OCI-LY3 (cell line): ENCODE data around the gene SCIN.
"Not testable (repeated sequence)": the region's sequence is repeated elsewhere in the genome, so short reads cannot be mapped to it uniquely, and the experiment has no call there.

ENCODE experiments used
- H2AFZ ChIP-seq: fragments of 200-600, 300-600 bp; shearing (Covaris generic); 2 replicates; pipeline ENCODE4 v1.6.0; 2014; ENCODE audit warnings: antibody characterized with exemption, low read depth, low read length
- H3K27ac ChIP-seq: fragments of 200-600, 300-600 bp; sonication (generic); 2 replicates; pipeline ENCODE4 v1.5.1; 2014; ENCODE audit warnings: mild to moderate bottlenecking, low read length, moderate library complexity, mixed read lengths
- H3K27me3 ChIP-seq: fragments of 200-600, 300-600 bp; sonication (generic); 2 replicates; pipeline ENCODE4 v1.6.1; 2014; ENCODE audit warnings: low read depth, low read length, mixed read lengths
- H3K36me3 ChIP-seq: fragments of 200-600, 300-600 bp; sonication (generic); replicated peaks from 2 replicates; pipeline ENCODE3; 2014; ENCODE audit warnings: low read depth, low read length, mixed read lengths
- H3K4me1 ChIP-seq: fragments of 300-600, 200-600 bp; sonication (generic); 2 replicates; pipeline ENCODE4 v1.6.1; 2014; ENCODE audit warnings: low read length, mixed read lengths
- H3K4me2 ChIP-seq: fragments of 200-600, 300-600 bp; sonication (generic); 2 replicates; pipeline ENCODE4 v1.6.1; 2014; ENCODE audit warnings: low read length, mixed read lengths
- H3K4me3 ChIP-seq: fragments of 300-600, 200-600 bp; sonication (generic); 2 replicates; pipeline ENCODE4 v1.5.1; 2014; ENCODE audit warnings: antibody characterized with exemption, mild to moderate bottlenecking, low read length, moderate library complexity
- H3K79me2 ChIP-seq: fragments of 300-600, 200-600 bp; shearing (Covaris generic); 2 replicates; pipeline ENCODE4 v1.6.1; 2014; ENCODE audit warnings: mild to moderate bottlenecking, low read length, mixed read lengths
- H3K9ac ChIP-seq: fragments of 300-600, 200-600 bp; shearing (Covaris generic); 2 replicates; pipeline ENCODE4 v1.6.0; 2014; ENCODE audit warnings: mild to moderate bottlenecking, low read length, moderate library complexity
- H3K9me3 ChIP-seq: fragments of 200-600, 300-600 bp; shearing (Covaris generic); 2 replicates; pipeline ENCODE4 v1.6.1; 2014; ENCODE audit warnings: low read length, mixed read lengths; ENCODE audit not compliant: insufficient read depth
- H4K20me1 ChIP-seq: fragments of 200-600, 300-600 bp; sonication (generic); 2 replicates; pipeline ENCODE4 v1.6.1; 2016; ENCODE audit warnings: low read length, mixed read lengths; ENCODE audit not compliant: insufficient read depth
- CTCF ChIP-seq: fragments of 200-600, 300-600 bp; sonication (generic); IDR thresholded peaks from 2 replicates; pipeline ENCODE4 v1.5.1; 2014; ENCODE audit warnings: antibody characterized with exemption, low read length, low read depth
- EZH2phosphoT487 ChIP-seq: fragments of 200-600 bp; shearing (Covaris generic); IDR thresholded peaks from 2 replicates; pipeline ENCODE4 v1.6.1; 2018; ENCODE audit warnings: antibody characterized with exemption, mixed run types, low read depth

Gene SCIN

GRCh38 chr7:12689451-12689850, 118.9 kb downstream of the SCIN start:
- H3K27ac ChIP-seq, result no peak overlapping the region
- no peaks in the 10 kb centered on the region for H3K27me3 ChIP-seq
- no peak overlapping the region for H3K4me2 ChIP-seq
- H3K9me3 ChIP-seq, result no peaks in the 10 kb centered on the region
- H4K20me1 ChIP-seq, result no peaks in the 10 kb centered on the region
- no peak overlapping the region for H2AFZ ChIP-seq
- H3K4me1 ChIP-seq, result peaks cover 4% of the 10 kb centered on the region; the same call in 1 of the 2 replicates
- no peaks in the 10 kb centered on the region for H3K79me2 ChIP-seq
- TF ChIP-seq EZH2phosphoT487 (no peak), CTCF (no peak)
- H3K9ac ChIP-seq, result no peak overlapping the region
- no peaks in the 10 kb centered on the region for H3K36me3 ChIP-seq
- H3K4me3 ChIP-seq, result no peak overlapping the region

- Histone ChIP-seq H3K36me3 (no peaks in the 10 kb centered on the region), H3K4me1 (no peaks in the 10 kb centered on the region), H3K27ac (no peak overlapping the region), H4K20me1 (no peaks in the 10 kb centered on the region), H3K9me3 (no peaks in the 10 kb centered on the region), H2AFZ (no peak overlapping the region), H3K9ac (no peak overlapping the region), H3K4me3 (no peak overlapping the region), H3K79me2 (no peaks in the 10 kb centered on the region), H3K27me3 (no peaks in the 10 kb centered on the region), H3K4me2 (no peak overlapping the region)
- TF ChIP-seq CTCF, result no peak
- no peak for TF ChIP-seq EZH2phosphoT487
Measured at GRCh38 chr7:12690041-12690878, 119.7 kb downstream of the SCIN start.

- H3K4me1 ChIP-seq, H3K9ac ChIP-seq, H3K27ac ChIP-seq, H3K9me3 ChIP-seq, H3K27me3 ChIP-seq, H3K79me2 ChIP-seq, H3K4me3 ChIP-seq, H3K4me2 ChIP-seq, H2AFZ ChIP-seq, H3K36me3 ChIP-seq, H4K20me1 ChIP-seq: not testable (repeated sequence)
Measured at GRCh38 chr7:12691388-12691787, 120.9 kb downstream of the SCIN start.

GRCh38 chr7:12692035-12692434, 121.5 kb downstream of the SCIN start:
- Histone ChIP-seq H4K20me1 (no peaks in the 10 kb centered on the region), H3K9me3 (no peaks in the 10 kb centered on the region), H3K4me2 (no peak overlapping the region), H3K9ac (no peak overlapping the region), H3K27ac (no peak overlapping the region), H3K4me3 (no peak overlapping the region), H3K36me3 (no peaks in the 10 kb centered on the region), H3K4me1 (no peaks in the 10 kb centered on the region), H3K79me2 (no peaks in the 10 kb centered on the region), H3K27me3 (no peaks in the 10 kb centered on the region), H2AFZ (no peak overlapping the region)
- no peak for TF ChIP-seq CTCF
- no peak for TF ChIP-seq EZH2phosphoT487
